ENCODE measurements around the gene FILIP1L. TPM values are rescaled to one million over a fixed set of nuclear protein-coding genes. Genes with fewer than 3 reads are reported as not detected.

FILIP1L gene
- total RNA-seq, 1 experiment from 2014 or later: 0.17 TPM

DNA sequence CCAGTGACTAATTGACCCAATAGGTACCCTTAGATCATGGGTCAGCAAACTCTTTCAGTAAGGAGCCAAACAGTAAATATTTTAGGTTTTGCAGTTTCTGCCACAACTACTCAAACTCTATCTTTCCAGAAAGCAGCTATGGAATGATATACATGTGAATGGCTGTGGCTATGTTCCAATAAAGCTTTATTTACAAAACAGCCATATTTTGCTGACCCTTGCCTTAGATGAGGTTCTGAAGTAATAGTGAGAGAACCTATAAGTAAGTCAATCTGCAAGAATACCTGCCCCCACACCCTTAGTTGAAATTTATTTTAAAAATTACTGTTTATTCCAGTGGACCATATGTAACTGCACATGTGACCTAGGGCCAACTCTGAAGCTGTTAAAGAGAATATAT lies 162.6 kb downstream of the FILIP1L start:
- Histone ChIP-seq H3K4me2 (ENCODE audit: low read length) (no peak overlapping the region), H2AFZ (ENCODE audit: low read depth, low read length, poor library complexity, severe bottlenecking) (no peak overlapping the region), H3K36me3 (ENCODE audit: control insufficient read depth in 1 of 2, insufficient read depth in 2 of 2, low read length in 2 of 2) (no peaks in the 10 kb centered on the region), H3K4me1 (ENCODE audit: control insufficient read depth in 1 of 2, insufficient read depth in 2 of 2, low read length in 2 of 2) (no peaks in the 10 kb centered on the region), H3K9me3 (ENCODE audit: control insufficient read depth in 1 of 2, insufficient read depth in 1 of 2, low read depth in 1 of 2, low read length in 2 of 2) (no peaks in the 10 kb centered on the region), H3K4me3 (replicated peaks in 1 of 2; ENCODE audit: low read depth in 1 of 2, low read length in 2 of 2) (no peak overlapping the region), H3K9me2 (ENCODE audit: insufficient read depth) (no peaks in the 10 kb centered on the region), H3K9ac (ENCODE audit: low read length) (no peak overlapping the region), H4K20me1 (ENCODE audit: insufficient read depth) (no peaks in the 10 kb centered on the region; the same call in 1 of the 2 replicates), H3K27ac (ENCODE audit: low read depth, low read length) (no peak overlapping the region), H3K27me3 (ENCODE audit: insufficient read depth, low read length) (no peaks in the 10 kb centered on the region), H3K79me2 (ENCODE audit: insufficient read depth, low read length) (no peaks in the 10 kb centered on the region)
- no peak for ATAC-seq
- BruUV-seq (replicated peaks): no TSS peak
- POLR2A ChIA-PET: no interaction called here
- intact Hi-C loops (cut with micrococcal nuclease): no loop called here
- RAD21 ChIA-PET (ENCODE audit: low non-redundant PET in 1 of 2, low total read pairs in 2 of 2, uncharacterized antibody in 2 of 2, unreplicated experiment in 2 of 2): no interaction called here
- no peak for DNase-seq (ENCODE audit: low read depth, low spot score)
- TF ChIP-seq JUND (IDR thresholded peaks at IDR 0.05) (no peak), ZFX (IDR thresholded peaks at IDR 0.05) (no peak), EGR1 (IDR thresholded peaks at IDR 0.05; ENCODE audit: low read depth) (no peak), SP1 (IDR thresholded peaks at IDR 0.05; ENCODE audit: low read depth) (no peak)
- TF ChIP-seq, protein P1, sequence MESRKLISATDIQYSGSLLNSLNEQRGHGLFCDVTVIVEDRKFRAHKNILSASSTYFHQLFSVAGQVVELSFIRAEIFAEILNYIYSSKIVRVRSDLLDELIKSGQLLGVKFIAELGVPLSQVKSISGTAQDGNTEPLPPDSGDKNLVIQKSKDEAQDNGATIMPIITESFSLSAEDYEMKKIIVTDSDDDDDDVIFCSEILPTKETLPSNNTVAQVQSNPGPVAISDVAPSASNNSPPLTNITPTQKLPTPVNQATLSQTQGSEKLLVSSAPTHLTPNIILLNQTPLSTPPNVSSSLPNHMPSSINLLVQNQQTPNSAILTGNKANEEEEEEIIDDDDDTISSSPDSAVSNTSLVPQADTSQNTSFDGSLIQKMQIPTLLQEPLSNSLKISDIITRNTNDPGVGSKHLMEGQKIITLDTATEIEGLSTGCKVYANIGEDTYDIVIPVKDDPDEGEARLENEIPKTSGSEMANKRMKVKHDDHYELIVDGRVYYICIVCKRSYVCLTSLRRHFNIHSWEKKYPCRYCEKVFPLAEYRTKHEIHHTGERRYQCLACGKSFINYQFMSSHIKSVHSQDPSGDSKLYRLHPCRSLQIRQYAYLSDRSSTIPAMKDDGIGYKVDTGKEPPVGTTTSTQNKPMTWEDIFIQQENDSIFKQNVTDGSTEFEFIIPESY (IDR thresholded peaks at IDR 0.05; ENCODE audit: extremely low read depth, insufficient replicate concordance, low read length): no peak
- CTCF ChIA-PET: no interaction called here

GRCh38 chr3:99950921-99951320 lies 163.4 kb downstream of the FILIP1L start:
- no peaks in the 10 kb centered on the region for H3K9me2 ChIP-seq (ENCODE audit: insufficient read depth)
- no peaks in the 10 kb centered on the region for H3K4me1 ChIP-seq (ENCODE audit: control insufficient read depth in 1 of 2, insufficient read depth in 2 of 2, low read length in 2 of 2)
- RAD21 ChIA-PET (ENCODE audit: low non-redundant PET in 1 of 2, low total read pairs in 2 of 2, uncharacterized antibody in 2 of 2, unreplicated experiment in 2 of 2): no interaction called here
- intact Hi-C loops (cut with micrococcal nuclease): no loop called here
- H3K36me3 ChIP-seq (ENCODE audit: control insufficient read depth in 1 of 2, insufficient read depth in 2 of 2, low read length in 2 of 2): no peaks in the 10 kb centered on the region
- BruUV-seq (replicated peaks): no TSS peak
- H3K27ac ChIP-seq (ENCODE audit: low read depth, low read length): no peak overlapping the region
- no peak overlapping the region for H2AFZ ChIP-seq (ENCODE audit: low read depth, low read length, poor library complexity, severe bottlenecking)
- H3K4me3 ChIP-seq (replicated peaks in 1 of 2; ENCODE audit: low read depth in 1 of 2, low read length in 2 of 2): no peak overlapping the region
- DNase-seq (ENCODE audit: low read depth, low spot score) (no peak), ATAC-seq (no peak)
- no peak overlapping the region for H3K4me2 ChIP-seq (ENCODE audit: low read length)
- no peaks in the 10 kb centered on the region for H3K9me3 ChIP-seq (ENCODE audit: control insufficient read depth in 1 of 2, insufficient read depth in 1 of 2, low read depth in 1 of 2, low read length in 2 of 2)
- POLR2A ChIA-PET: no interaction called here
- H3K79me2 ChIP-seq (ENCODE audit: insufficient read depth, low read length): no peaks in the 10 kb centered on the region
- CTCF ChIA-PET: no interaction called here
- H3K27me3 ChIP-seq (ENCODE audit: insufficient read depth, low read length): no peaks in the 10 kb centered on the region
- no peak overlapping the region for H3K9ac ChIP-seq (ENCODE audit: low read length)
- no peaks in the 10 kb centered on the region; the same call in 1 of the 2 replicates for H4K20me1 ChIP-seq (ENCODE audit: insufficient read depth)
- no peak for TF ChIP-seq SP1 (IDR thresholded peaks at IDR 0.05; ENCODE audit: low read depth)
- TF ChIP-seq POLR2A (IDR thresholded peaks at IDR 0.05; ENCODE audit: borderline replicate concordance, extremely low read depth, insufficient read depth, insufficient read length): no peak
- no peak for TF ChIP-seq CBX3 (IDR thresholded peaks at IDR 0.05; ENCODE audit: low read depth)
- TF ChIP-seq, protein P1 (IDR thresholded peaks at IDR 0.05; ENCODE audit: extremely low read depth, insufficient replicate concordance, low read length): no peak
- TF ChIP-seq FOSL1 (IDR thresholded peaks at IDR 0.05; ENCODE audit: low read depth): no peak
- no peak for TF ChIP-seq RAD21 (IDR thresholded peaks at IDR 0.05; ENCODE audit: low read depth)
- TF ChIP-seq ZFX (IDR thresholded peaks at IDR 0.05): no peak
- no peak for TF ChIP-seq TCF7L2 (IDR thresholded peaks at IDR 0.05; ENCODE audit: borderline replicate concordance, extremely low read depth, insufficient read depth, insufficient read length)

Measured in HCT116 (cell line).